GM21515 (cell line): ENCODE measurements around the gene PAN3.
A peak's percentile ranks its signal among the peaks of the same experiment; 100 is the strongest.
"Not testable (repeated sequence)": the region's sequence is repeated elsewhere in the genome, so short reads cannot be mapped to it uniquely, and the experiment has no call there.

Experiments used
- ATAC-seq: cut with Tn5 transposase; IDR thresholded peaks from one replicate; pipeline ENCODE4 v1.9.1; 2021; ENCODE audit not compliant: unreplicated experiment

The PAN3 gene, protein sequence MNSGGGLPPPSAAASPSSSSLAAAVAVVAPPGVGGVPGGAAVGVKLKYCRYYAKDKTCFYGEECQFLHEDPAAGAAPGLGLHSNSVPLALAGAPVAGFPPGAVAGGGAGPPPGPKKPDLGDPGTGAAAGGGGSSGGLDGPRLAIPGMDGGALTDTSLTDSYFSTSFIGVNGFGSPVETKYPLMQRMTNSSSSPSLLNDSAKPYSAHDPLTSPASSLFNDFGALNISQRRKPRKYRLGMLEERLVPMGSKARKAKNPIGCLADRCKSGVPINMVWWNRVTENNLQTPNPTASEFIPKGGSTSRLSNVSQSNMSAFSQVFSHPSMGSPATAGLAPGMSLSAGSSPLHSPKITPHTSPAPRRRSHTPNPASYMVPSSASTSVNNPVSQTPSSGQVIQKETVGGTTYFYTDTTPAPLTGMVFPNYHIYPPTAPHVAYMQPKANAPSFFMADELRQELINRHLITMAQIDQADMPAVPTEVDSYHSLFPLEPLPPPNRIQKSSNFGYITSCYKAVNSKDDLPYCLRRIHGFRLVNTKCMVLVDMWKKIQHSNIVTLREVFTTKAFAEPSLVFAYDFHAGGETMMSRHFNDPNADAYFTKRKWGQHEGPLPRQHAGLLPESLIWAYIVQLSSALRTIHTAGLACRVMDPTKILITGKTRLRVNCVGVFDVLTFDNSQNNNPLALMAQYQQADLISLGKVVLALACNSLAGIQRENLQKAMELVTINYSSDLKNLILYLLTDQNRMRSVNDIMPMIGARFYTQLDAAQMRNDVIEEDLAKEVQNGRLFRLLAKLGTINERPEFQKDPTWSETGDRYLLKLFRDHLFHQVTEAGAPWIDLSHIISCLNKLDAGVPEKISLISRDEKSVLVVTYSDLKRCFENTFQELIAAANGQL

DNA sequence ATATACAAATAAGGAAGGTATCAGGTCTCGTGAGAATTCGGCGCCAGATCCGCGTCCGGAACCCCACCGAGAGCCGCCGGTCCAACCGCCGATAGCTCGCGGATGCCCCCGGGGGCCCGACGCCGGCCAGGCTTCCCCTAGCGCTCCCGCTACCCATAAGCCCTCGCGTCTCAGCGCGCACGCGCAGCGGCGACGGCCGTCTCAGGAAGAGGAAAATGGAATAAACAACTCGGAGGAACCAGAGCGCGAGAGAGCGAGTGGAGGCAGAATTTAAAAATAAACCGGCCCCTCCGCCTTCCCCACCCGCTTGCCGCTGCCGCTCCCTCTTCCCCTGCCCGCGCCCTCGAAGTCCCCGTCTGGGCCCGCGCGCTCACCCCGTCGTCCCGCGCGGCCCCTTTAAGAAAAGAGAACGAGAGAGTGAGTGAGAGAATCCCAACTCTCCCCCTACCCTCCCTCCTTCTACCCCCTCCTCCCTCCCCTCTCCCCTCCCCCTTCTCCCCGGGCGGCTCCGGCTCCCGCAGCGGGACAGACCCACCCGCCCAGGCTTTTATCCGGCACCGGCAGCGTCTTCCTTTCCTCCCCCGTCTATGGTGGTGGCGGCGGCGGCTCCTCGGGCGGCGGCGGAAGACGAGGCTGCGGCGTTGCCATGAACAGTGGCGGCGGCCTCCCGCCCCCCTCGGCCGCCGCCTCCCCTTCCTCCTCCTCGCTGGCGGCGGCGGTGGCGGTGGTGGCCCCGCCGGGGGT lies at the start of gene PAN3:
TSS of gene PAN3 (plus strand) at position 534 of the 744 bp plus-strand sequence. CDS start at position 647, 113 bp downstream.
- peak; percentile 65 for ATAC-seq

DNA sequence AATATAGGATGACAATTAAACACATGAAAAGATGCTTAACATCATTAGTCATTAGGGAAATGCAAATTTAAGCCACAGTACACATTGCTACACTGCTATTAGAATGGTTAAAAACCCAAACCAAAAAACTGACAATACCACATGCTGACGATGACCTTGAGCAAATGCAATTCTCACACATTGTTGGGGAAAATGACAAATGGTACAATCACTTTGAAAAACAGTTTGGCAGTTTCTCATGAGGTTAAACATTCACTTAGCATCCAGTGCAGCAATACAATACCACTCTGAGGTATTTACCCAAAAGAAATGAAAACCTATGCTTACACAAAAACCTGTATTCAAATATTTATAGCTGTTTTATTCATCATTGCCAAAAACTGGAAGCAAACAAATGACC lies 49.3 kb upstream of the PAN3 start:
- no peak for ATAC-seq

DNA sequence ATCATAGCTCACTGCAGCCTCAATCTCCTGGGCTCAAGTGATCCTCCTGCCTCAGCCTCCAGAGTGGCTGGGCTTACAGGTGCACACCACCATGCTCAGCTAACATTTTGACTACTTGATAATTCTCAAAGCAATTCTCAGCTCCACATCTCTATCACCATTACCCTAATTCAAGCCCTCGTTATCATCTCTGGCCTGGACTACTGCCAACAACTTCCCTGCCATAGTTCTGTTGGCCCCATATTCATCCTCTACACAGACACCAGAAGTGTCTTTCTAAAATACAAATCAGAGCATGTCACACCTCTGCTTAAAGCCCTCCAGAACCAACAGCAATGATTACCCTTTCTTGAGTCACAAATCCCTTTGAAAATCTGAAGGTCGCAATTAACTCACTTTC lies 45.9 kb upstream of the PAN3 start:
- no peak for ATAC-seq

DNA sequence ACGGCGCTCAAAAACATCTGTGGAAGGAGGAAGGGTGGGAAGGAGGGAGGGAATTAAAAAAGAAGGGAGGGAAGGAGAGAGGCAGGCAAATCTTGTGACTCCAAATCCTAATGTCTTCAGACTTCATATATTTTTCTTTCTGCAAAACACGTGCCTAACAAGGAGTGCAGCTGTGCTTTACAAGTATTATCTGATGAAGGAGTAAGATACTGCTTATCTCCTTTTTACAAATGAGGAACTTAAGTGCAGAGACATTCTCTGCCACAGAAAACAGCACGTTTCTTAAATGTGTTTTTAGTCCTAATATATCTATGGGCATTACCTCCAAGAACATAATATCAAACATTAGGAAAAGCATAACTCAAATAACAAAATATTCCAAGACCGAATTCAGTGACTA lies 44.5 kb upstream of the PAN3 start:
- no peak for ATAC-seq

DNA sequence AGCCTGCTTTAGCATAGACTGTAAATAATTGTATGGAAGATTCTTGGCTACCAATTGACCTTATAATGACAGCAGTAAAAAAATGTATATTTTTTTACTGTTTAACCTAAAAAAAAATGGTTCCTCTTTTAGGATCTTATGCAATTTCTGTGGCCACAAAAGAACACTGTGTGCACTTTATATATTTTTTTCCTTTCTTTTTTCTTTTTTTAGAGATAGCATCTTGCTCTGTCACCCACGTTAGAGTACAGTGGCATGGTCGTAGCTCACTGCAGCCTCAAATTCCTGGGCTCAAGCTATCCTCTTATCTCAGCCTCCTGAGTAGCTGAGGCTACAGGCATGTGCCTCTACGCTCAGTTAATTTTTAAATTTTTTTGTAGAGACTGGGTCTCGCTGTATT lies 44.0 kb upstream of the PAN3 start:
- ATAC-seq, result no peak

DNA sequence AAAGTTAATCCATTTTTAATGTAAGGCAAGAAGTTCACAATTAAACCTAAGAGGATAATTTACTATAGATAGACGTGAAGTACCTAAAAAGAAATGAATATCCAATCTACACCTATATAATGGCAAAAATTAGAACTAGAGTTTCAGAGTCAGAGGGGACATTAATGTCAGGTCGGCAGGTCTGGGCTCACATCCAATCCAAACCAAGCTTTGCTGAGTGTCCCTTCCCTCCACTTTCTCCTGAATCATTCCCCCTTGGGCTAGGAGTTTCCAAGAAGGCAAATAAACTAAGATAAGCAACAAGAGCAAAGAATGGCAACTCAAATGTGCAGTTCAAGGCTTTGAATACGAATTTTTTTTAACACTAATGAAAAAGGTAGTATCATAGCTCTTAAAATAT lies 40.8 kb upstream of the PAN3 start:
- no peak for ATAC-seq

DNA sequence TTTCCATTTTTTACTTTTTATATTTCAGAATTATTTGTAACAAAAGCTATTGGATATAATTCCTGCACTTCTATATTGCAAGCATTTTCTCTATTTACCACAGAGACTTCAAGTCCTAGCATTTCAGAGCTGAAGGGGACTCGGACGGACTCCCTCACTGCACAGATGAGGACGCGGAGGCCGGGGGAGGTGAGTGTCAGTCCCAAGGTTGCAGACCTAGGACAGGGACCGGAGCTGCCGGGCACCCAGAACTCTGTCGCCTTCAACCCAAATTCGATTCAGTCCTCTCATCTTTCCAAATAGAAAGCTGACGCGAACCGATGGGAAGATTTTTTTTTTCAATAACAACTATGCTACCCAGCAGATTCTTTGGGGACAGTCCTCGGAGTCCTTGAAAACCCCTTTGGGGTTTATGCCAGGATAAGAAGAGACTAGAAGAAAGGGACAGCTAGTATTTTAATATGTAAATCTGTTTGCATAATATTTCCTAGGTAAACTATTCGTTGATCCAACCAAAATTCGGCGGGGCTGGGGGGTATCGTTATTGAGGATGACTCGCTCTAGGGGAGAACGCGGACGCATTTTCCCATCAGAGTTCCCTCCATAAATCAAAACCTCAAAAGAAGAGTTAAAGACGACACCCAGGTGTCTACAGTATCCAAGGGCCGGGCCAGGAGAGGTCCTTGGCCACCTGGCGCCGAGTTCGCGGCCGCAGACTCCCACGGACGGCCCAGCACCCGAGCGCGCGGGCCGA lies 38.8 kb upstream of the PAN3 start:
- peak; percentile 21 for ATAC-seq

DNA sequence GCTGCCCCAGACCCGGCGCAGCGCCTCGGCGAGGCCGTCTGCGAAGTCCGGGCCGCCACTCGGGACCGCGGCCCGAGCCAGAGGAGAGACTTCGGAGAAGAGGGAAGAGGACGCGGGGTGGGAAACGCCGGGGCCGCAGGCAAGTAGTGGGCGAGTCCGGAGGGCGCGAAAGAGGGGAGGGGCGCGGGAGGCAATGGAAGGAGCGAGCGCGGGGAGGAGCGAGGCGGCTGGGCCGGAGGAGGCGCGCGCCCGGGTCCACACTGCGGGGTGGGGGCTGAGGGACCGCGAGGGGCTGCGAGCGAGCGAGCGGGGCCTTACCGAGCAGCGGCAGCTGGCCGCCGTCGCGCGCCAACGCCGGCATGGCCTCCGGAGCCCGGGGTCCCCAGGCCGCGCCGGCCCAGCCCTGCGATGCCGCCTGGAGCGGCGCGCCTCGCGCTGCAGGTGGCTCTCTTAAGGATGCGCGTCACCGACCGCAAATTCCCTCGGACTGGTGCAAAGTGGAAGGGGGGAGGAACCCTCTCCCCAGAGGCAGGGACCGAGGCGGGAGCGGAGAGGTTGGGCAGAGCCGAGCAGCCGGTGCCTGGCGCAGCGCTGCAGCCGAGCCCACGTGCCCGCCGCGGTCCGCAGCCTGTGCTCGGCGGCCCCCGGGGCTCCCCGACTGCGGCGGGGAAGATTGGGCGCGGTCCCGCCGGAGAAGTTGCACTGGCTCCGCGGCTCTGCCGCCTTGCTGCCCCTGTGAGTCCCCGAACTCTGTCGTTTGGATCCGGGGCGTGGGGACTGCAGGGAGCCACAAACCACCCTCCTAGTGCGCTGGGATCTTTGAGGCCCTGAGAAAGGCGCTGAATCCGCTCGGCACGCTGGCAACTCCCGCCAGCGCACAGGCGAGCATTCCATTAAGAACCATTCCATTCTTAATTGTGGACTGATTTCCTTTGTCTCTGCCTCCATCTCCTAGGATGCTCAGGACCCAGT lies 37.9 kb upstream of the PAN3 start, which contains the start of gene FLT3:
TSS of gene FLT3 (minus strand) at position 427 of the 972 bp plus-strand sequence. CDS start at position 361, 66 bp downstream.
- peak; percentile 66 for ATAC-seq

DNA sequence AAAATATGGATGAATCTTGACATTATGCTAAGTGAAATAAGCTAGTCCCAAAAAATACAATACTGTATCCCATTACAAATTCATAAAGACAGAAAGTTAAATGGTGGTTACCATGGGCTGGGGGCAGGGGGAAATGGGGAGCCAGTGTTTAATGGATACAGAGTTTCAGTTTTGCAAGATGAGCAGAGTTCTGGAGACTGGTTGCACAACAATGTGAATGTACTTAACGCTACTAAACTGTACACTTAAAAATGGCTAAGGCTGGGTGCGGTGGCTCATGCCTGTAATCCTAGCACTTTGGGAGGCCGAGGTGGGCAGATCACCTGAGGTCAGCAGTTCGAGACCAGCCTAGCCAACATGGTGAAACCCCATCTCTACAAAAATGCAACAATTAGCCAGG lies 36.5 kb upstream of the PAN3 start:
- not testable (repeated sequence) for ATAC-seq

DNA sequence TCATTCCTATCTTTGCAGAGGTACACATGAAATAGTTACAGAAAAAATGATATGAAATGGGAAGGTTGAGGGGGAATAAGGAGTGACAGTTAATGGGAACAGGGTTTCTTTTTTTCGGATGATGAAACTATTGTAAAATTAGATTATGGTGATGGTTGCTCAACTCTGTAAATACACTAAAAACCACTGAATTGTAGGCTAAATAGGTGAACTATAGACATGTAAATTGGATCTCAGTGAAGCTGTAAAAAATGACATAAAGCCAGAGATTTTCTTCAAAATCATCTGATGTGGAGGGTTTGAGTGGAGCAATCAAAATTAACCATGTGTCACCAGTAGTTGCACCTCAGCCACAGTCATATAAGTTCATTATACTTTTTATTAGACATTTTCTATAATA lies 31.4 kb upstream of the PAN3 start:
- ATAC-seq, result no peak

DNA sequence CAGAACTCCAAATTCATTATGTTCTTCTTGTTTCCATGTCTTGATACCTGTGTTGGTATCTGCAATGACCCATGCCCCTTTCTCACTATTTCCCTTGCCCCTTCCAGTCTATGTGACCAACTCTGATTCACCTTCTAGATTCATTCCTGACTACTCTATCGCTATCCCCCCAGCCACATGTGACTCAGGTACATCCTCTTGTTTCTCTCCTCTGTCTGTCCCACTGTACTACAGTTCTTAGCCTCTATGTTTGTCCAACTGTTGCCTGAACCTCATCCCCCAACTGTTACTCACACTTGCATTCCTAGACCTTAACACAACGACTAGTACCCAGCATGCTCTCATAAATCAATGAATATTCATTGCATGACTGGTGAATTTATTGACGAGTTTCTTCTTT lies 27.9 kb upstream of the PAN3 start:
- no peak for ATAC-seq

DNA sequence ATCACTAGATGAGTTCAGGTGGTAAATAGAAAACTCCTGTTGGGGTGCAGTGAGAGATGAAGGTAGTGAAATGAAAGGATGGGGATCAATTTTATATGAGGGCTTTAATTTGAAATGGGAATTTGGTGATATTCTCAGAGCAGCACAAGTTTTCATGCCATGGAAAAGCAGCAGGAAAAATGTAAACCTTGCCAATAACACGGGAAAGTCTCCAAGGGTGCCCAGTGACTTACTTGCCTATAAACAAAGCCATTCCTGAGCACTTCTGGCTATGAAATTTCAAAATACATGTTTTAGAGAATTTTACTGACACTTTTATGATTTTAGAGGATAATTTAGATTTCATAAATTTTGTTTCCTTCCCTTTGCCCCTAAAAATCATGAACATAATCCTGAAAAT lies 21.6 kb upstream of the PAN3 start:
- no peak for ATAC-seq

DNA sequence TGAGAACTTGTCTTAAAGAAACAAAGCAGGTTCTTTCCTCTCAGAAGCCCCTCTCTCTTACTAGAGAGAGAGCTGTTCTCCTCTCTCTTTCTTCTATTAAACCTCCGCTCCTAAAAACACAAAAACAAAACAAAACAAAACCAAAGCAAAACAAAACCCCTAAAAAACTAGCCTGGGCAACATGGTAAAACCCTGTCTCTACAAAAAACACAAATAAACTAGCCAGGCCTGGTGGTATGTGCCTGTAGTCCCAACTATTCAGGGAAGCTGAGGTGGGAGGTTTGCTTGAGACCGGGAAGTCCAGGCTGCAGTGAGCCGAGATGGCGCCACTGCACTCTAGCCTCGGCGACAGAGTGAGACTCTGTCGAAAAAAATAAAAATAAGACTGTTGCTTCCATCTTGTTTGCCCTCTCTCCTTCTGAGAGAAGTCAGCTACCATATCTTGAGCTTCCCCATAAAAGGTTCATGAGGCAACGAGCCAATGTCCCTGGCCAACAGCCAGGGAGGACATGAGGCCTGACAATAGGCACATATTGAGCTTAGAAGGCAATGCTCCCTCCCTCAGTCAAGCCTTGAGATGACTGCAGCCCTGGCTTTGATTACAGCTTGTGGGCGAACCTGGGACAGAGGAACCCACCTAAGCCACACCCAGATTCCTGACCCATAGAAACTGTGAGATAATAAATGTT lies 20.5 kb upstream of the PAN3 start:
- ATAC-seq, result no peak

DNA sequence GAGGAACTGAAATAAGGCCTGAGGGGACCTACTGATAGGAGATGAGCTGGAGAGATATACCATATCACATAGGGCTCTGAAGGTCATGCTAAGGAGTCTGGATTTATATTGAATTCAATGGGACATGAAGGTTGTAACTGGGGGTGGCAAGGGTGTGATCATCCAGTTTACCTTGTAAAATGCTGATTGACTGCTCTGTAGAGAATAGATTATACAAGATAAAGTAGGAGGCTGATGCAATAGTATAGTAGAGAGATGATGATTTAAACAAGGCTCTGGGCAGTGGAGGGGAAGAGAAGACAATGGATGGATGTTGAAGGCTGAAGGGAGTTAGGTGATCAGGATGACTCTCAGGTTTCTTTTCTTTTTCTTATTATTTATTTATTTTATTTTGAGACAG lies 18.0 kb upstream of the PAN3 start:
- no peak for ATAC-seq

DNA sequence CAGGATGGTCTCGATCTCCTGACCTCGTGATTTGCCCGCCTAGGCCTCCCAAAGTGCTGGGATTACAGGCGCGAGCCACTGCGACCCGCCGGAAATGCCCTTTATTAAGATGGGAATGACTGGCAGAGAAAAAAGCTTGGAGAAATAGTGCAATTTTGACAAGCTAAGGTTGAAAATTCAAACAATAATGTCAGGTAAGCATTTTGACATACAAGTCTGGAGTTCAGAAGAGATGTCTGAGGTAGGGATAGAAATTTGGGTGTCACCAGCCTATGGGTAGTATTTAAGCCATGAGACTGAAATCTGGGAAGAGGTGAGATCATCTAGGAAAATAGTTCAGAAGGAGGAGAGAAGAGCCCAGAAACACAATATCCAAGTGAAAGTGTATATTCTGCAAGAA lies 17.1 kb upstream of the PAN3 start:
- no peak for ATAC-seq

DNA sequence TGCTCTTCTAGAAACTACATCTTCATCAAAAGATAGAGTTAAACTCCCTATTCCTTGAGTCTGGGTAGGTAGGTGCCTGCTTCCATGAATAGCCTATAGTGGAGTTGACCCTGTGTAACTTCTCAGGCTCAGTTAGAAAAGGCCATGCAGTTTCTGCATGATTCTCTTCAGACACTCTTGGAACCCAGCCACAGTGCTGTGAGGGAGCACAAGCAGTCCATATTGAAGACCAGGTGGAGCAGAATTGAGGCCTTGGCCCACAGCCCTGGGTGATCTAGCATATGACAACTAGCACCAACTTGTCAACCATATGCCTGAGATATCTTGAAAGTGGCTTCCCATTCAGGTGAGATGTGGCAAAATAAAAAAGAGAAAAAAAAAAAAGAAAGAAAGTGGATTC lies 10.3 kb upstream of the PAN3 start:
- ATAC-seq, result no peak

DNA sequence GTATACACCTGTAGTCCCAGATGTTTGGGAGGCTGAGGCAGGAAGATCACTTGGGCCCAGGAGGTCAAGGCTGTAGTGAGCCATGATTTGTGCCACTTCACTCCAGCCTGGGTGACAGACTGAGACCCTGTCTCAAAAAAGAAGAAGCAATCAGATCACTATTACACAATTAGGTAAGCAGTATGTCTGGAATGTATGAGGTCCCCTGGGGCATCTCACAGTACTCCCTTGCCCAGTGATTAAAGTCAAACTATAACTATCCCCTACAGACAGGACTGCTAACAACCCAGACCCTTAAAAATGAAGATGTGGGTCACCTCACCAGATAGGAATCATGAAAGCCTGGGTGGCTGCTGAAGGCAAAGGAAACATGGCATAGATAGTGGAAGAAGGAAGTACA lies 9.4 kb upstream of the PAN3 start:
- ATAC-seq, result no peak

DNA sequence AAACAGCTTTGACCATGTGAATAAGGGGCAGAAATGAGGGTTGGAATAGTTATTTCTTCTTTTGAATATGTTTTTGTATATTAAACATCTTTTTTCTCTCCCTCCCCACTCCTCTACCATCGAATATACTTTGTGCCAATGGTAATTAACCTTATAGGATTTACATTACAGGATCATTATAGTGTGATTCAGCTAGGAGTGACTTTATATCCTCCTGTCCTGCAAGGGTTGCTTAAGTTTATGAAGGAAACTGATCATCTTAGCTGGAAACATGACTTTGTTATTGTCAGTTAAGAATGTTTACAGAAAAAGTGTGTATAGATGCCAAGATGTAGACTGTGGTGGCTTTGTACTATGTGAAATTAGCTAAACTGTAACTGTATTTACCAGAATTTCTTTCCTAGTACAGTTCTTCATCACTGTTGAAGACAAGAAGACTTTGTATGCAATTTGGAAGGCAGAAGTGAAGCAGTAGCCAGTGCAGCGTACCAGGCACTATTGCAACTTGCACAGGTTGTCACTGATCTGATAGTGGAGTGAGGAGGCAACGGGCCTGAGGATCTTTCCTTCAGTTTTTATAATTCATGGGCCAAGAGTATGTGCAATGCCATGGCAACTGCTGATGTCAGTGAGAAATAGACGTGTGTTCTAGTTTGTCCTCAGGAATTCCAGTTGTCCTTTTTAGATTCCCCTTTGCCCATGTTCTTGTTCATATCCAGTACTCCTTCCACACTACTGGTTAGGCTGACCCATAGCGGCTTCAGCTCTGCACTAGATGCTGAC lies 8.2 kb upstream of the PAN3 start:
- ATAC-seq, result no peak
